Immature natural killer cell (primary cell): ENCODE results near the gene FBXO48. TPM values are rescaled to one million over a fixed set of nuclear protein-coding genes. Genes with fewer than 3 reads are reported as not detected.
"Not testable (repeated sequence)": the region's sequence is repeated elsewhere in the genome, so short reads cannot be mapped to it uniquely, and the experiment has no call there.

Experiments used
- DNase-seq, 3 donors: peaks; one replicate each; pipeline ENCODE4 v3.0.0; 2022; ENCODE audit warnings: mixed read lengths in 1 of 3
- H3K27ac Mint-ChIP-seq, 6 donors: one replicate each; pipeline ENCODE4 v1.8.0; 2020; ENCODE audit warnings: mixed read lengths in 6 of 6, mild to moderate bottlenecking in 5 of 6, inconsistent platforms in 4 of 6, moderate library complexity in 3 of 6
- H3K27me3 Mint-ChIP-seq, 3 donors: one replicate each; pipeline ENCODE4 v1.8.0; 2020 to 2021; ENCODE audit warnings: low read depth in 3 of 3, mild to moderate bottlenecking in 3 of 3, mixed read lengths in 3 of 3, moderate library complexity in 3 of 3, inconsistent platforms in 1 of 3
- H3K36me3 Mint-ChIP-seq, 3 donors: one replicate each; pipeline ENCODE4 v1.8.0; 2020; ENCODE audit warnings: mixed read lengths in 3 of 3, inconsistent platforms in 2 of 3, mild to moderate bottlenecking in 2 of 3
- H3K4me1 Mint-ChIP-seq, 2 donors: one replicate each; pipeline ENCODE4 v1.8.0; 2020; ENCODE audit warnings: inconsistent platforms in 2 of 2, mild to moderate bottlenecking in 2 of 2, mixed read lengths in 2 of 2, moderate library complexity in 1 of 2
- H3K4me3 Mint-ChIP-seq, 5 donors: one replicate each; pipeline ENCODE4 v1.8.0; 2020; ENCODE audit warnings: mild to moderate bottlenecking in 5 of 5, mixed read lengths in 5 of 5, inconsistent platforms in 3 of 5, moderate library complexity in 3 of 5
- H3K9me3 Mint-ChIP-seq, 6 donors: one replicate each; pipeline ENCODE4 v1.8.0; 2020; ENCODE audit warnings: mild to moderate bottlenecking in 6 of 6, mixed read lengths in 6 of 6, inconsistent platforms in 4 of 6, moderate library complexity in 3 of 6
- polyA plus RNA-seq, 3 donors: library from polyadenylated mRNA; unstranded; fragments of 300-500 nt; fragmentation: Illumina TruSeq; gene quantifications; one replicate each; pipeline ENCODE4 v1.2.3, GENCODE V29; 2021

Gene FBXO48
- polyA plus RNA-seq: under 1 TPM in 2 of 3 donors, not detected in 1; 0.28 to 0.39 TPM

GRCh38 chr2:68467077-68467960 is at the start of gene FBXO48, which contains the start of gene APLF:
Gene FBXO48 (minus strand): TSS chr2:68467294. CDS start chr2:68465145, 2,149 bp downstream.
Gene APLF (plus strand): TSS chr2:68467585. CDS start chr2:68467732, 147 bp downstream.
- Mint-ChIP-seq H3K4me1 (peaks cover 21 to 31% of the 10 kb centered on the region in 2 donors), H3K9me3 (no peaks in the 10 kb centered on the region), H3K36me3 (no peaks in the 10 kb centered on the region), H3K27me3 (peaks cover 2 to 18% (median 9%) of the 10 kb centered on the region in 3 donors), H3K4me3 (peak within 1 kb of the TSS; percentile 93 to 97 (median 96)), H3K27ac (peak within 1 kb of the TSS; percentile 94 to 97 (median 95))
- peak; percentile 98 to 99 (median 99) for DNase-seq

- Mint-ChIP-seq H3K27me3 (peaks cover 0 to 15% (median 8%) of the 10 kb centered on the region in 3 donors), H3K4me3 (no peak overlapping the region), H3K4me1 (no peaks in the 10 kb centered on the region), H3K27ac (peak overlapping the region in 2 of 6 donors; percentile 4), H3K9me3 (no peaks in the 10 kb centered on the region), H3K36me3 (no peaks in the 10 kb centered on the region)
- DNase-seq: peak in 1 of 3 donors; percentile 9
Observed at GRCh38 chr2:68516051-68516955, 49.2 kb upstream of the FBXO48 start.

- Mint-ChIP-seq H3K27ac (no peak overlapping the region), H3K27me3 (peaks cover 0 to 7% (median 3%) of the 10 kb centered on the region in 3 donors), H3K9me3 (no peaks in the 10 kb centered on the region), H3K36me3 (no peaks in the 10 kb centered on the region), H3K4me3 (no peak overlapping the region), H3K4me1 (no peaks in the 10 kb centered on the region)
- DNase-seq: no peak
Observed at GRCh38 chr2:68514316-68514929, 47.3 kb upstream of the FBXO48 start.

GRCh38 chr2:68512966-68513365 is 45.9 kb upstream of the FBXO48 start:
- Mint-ChIP-seq H3K4me1 (no peaks in the 10 kb centered on the region), H3K27me3 (peaks cover 0 to 4% (median 0%) of the 10 kb centered on the region in 3 donors), H3K9me3 (peaks cover 0 to 2% (median 0%) of the 10 kb centered on the region in 6 donors), H3K4me3 (no peak overlapping the region), H3K36me3 (peaks cover 4 to 5% (median 5%) of the 10 kb centered on the region in 3 donors), H3K27ac (no peak overlapping the region)
- DNase-seq: no peak

- Mint-ChIP-seq H3K4me3 (no peak overlapping the region), H3K36me3 (peaks cover 5 to 6% (median 6%) of the 10 kb centered on the region in 3 donors), H3K27me3 (peaks cover 0 to 4% (median 0%) of the 10 kb centered on the region in 3 donors), H3K27ac (no peak overlapping the region), H3K4me1 (no peaks in the 10 kb centered on the region), H3K9me3 (peaks cover 0 to 2% (median 0%) of the 10 kb centered on the region in 6 donors)
- no peak for DNase-seq
Observed at GRCh38 chr2:68512326-68512725, 45.2 kb upstream of the FBXO48 start.

GRCh38 chr2:68506170-68506569 is 39.1 kb upstream of the FBXO48 start:
- H3K36me3 Mint-ChIP-seq: peaks cover 5 to 13% (median 9%) of the 10 kb centered on the region in 3 donors
- peaks cover 0 to 2% (median 0%) of the 10 kb centered on the region in 6 donors for H3K9me3 Mint-ChIP-seq
- no peaks in the 10 kb centered on the region for H3K27me3 Mint-ChIP-seq
- no peak for DNase-seq
- H3K4me1 Mint-ChIP-seq: peaks cover 4 to 16% of the 10 kb centered on the region in 2 donors
- no peak overlapping the region for H3K4me3 Mint-ChIP-seq
- no peak overlapping the region for H3K27ac Mint-ChIP-seq

GRCh38 chr2:68505603-68506159 is 38.6 kb upstream of the FBXO48 start:
- no peak overlapping the region for H3K27ac Mint-ChIP-seq
- no peak for DNase-seq
- H3K4me3 Mint-ChIP-seq: no peak overlapping the region
- H3K36me3 Mint-ChIP-seq: peaks cover 5 to 13% (median 9%) of the 10 kb centered on the region in 3 donors
- H3K9me3 Mint-ChIP-seq: peaks cover 0 to 2% (median 0%) of the 10 kb centered on the region in 6 donors
- H3K4me1 Mint-ChIP-seq: peaks cover 4 to 16% of the 10 kb centered on the region in 2 donors
- H3K27me3 Mint-ChIP-seq: no peaks in the 10 kb centered on the region

GRCh38 chr2:68501768-68502167 is 34.7 kb upstream of the FBXO48 start:
- H3K9me3 Mint-ChIP-seq: peaks cover 0 to 4% (median 1%) of the 10 kb centered on the region in 6 donors
- H3K27ac Mint-ChIP-seq: no peak overlapping the region
- H3K4me1 Mint-ChIP-seq: peaks cover 4 to 15% of the 10 kb centered on the region in 2 donors
- H3K4me3 Mint-ChIP-seq: no peak overlapping the region
- H3K27me3 Mint-ChIP-seq: peaks cover 0 to 1% (median 0%) of the 10 kb centered on the region in 3 donors
- DNase-seq: no peak
- peaks cover 2 to 9% (median 7%) of the 10 kb centered on the region in 3 donors for H3K36me3 Mint-ChIP-seq

- peaks cover 7 to 13% (median 12%) of the 10 kb centered on the region in 3 donors for H3K36me3 Mint-ChIP-seq
- peaks cover 0 to 11% (median 7%) of the 10 kb centered on the region in 6 donors for H3K9me3 Mint-ChIP-seq
- peaks cover 0 to 4% of the 10 kb centered on the region in 2 donors for H3K4me1 Mint-ChIP-seq
- no peak overlapping the region for H3K4me3 Mint-ChIP-seq
- H3K27me3 Mint-ChIP-seq: peaks cover 0 to 1% (median 0%) of the 10 kb centered on the region in 3 donors
- no peak overlapping the region for H3K27ac Mint-ChIP-seq
- DNase-seq: no peak
Observed at GRCh38 chr2:68500649-68501048, 33.6 kb upstream of the FBXO48 start.

GRCh38 chr2:68499133-68499532 is 32.0 kb upstream of the FBXO48 start:
- H3K4me1 Mint-ChIP-seq: no peaks in the 10 kb centered on the region
- peaks cover 7 to 22% (median 12%) of the 10 kb centered on the region in 3 donors for H3K36me3 Mint-ChIP-seq
- H3K27ac Mint-ChIP-seq: no peak overlapping the region
- no peak overlapping the region for H3K4me3 Mint-ChIP-seq
- H3K9me3 Mint-ChIP-seq: peaks cover 0 to 11% (median 7%) of the 10 kb centered on the region in 6 donors
- H3K27me3 Mint-ChIP-seq: peaks cover 0 to 2% (median 1%) of the 10 kb centered on the region in 3 donors
- DNase-seq: no peak

- Mint-ChIP-seq H3K4me1 (peaks cover 3 to 6% of the 10 kb centered on the region in 2 donors), H3K9me3 (peaks cover 2 to 5% (median 3%) of the 10 kb centered on the region in 6 donors), H3K4me3 (no peak overlapping the region), H3K36me3 (peaks cover 3 to 15% (median 4%) of the 10 kb centered on the region in 3 donors), H3K27me3 (peaks cover 1 to 2% (median 2%) of the 10 kb centered on the region in 3 donors), H3K27ac (no peak overlapping the region)
- DNase-seq: no peak
Observed at GRCh38 chr2:68491582-68491981, 24.5 kb upstream of the FBXO48 start.

- peaks cover 3 to 6% of the 10 kb centered on the region in 2 donors for H3K4me1 Mint-ChIP-seq
- peaks cover 0 to 2% (median 0%) of the 10 kb centered on the region in 6 donors for H3K9me3 Mint-ChIP-seq
- no peak overlapping the region for H3K27ac Mint-ChIP-seq
- no peak for DNase-seq
- H3K36me3 Mint-ChIP-seq: peaks cover 0 to 4% (median 0%) of the 10 kb centered on the region in 3 donors
- H3K27me3 Mint-ChIP-seq: peaks cover 1 to 2% (median 2%) of the 10 kb centered on the region in 3 donors
- no peak overlapping the region for H3K4me3 Mint-ChIP-seq
Observed at GRCh38 chr2:68489282-68489681, 22.2 kb upstream of the FBXO48 start.

GRCh38 chr2:68488605-68489004 is 21.5 kb upstream of the FBXO48 start:
- H3K27me3 Mint-ChIP-seq, DNase-seq, H3K27ac Mint-ChIP-seq, H3K4me3 Mint-ChIP-seq, H3K9me3 Mint-ChIP-seq, H3K4me1 Mint-ChIP-seq, H3K36me3 Mint-ChIP-seq: not testable (repeated sequence)
